Measurements from ENCODE around the gene TGFA. TPM values are rescaled to one million over a fixed set of nuclear protein-coding genes. Genes with fewer than 3 reads are reported as not detected.
A peak's percentile ranks its signal among the peaks of the same experiment; 100 is the strongest.

Gene TGFA
- total RNA-seq, 1 donor from 2014 or later, result 91.7 TPM

DNA sequence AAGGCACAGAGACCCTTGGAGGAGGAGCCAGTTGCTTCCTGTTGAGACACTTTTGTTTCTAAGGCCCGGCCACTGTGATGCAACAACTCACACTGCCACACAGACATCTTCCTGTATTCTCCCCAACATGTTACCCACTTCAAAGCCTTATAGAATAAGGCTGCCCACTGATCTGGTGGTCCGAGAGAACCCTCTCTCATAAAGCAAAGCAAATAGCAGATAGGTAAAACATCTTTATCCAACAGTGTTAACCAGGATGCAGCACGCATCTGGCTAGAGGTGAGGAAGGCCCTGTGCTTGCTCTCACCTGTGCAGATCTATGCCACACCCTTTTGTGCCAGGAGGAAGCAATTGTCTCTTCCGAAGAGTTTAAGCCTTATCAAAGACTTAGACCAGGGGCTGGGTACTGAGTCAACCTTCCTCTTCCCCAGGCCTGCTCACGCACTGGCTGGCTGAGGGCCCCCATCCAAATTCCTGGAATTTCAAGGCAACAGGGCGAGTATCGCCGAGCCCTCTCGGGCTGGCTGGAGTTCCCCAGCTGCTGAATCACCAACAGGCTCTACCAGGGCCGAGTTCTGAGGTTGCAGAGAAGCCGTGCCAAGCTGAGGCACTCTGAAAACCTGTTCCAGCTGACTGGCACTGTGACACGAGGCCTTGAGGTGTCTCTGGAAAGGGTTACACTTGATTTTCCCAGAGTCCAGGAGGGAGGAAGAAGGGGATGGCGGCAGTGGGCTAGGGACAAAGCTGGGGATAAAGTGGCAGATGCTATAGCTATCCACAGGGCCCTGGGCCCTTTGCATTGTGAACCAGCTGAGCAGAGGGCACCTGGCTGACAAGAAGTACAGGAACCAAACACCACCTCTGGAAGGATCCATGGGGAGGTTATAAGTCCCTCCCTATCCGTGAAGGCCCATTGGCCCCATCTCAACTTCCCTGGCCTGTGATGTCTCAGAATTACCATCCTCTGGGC lies 29.3 kb downstream of the TGFA start:
- peak; percentile 98 for DNase-seq (ENCODE audit: low read depth)

DNA sequence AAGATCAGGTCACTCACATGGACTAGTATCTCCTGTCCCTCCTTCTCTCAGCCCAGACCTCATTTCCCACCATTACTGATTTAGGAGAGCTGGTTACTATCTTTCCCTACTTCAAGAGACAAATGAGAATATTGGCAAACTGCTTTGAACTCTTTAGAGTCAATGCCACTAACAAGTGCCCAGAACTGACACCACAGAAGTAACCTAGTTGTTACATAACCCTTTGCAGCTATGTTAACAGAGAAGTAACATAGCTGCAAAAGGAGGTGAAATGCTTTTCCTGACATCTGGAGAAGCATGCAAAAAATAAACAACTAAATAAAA lies 30.0 kb downstream of the TGFA start:
- no peak for DNase-seq (ENCODE audit: low read depth)

DNA sequence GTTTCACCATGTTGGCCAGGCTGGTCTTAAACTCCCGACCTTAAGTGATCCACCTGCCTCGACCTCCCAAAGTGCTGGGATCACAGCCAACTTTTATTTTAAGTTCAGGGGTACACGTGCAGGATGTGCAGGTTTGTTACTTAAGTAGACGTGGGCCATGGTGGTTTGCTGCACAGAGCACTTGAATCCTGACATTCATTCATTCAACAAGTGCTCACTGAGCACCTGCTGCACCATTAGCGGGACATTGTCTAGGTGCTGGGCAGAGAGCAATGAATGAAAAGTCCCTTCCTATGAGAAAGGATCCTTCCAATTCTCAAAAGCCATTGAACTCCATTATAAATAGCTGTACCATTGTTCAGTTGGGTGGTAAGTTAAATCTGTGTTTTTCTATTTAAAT lies 31.0 kb downstream of the TGFA start:
- no peak for DNase-seq (ENCODE audit: low read depth)

DNA sequence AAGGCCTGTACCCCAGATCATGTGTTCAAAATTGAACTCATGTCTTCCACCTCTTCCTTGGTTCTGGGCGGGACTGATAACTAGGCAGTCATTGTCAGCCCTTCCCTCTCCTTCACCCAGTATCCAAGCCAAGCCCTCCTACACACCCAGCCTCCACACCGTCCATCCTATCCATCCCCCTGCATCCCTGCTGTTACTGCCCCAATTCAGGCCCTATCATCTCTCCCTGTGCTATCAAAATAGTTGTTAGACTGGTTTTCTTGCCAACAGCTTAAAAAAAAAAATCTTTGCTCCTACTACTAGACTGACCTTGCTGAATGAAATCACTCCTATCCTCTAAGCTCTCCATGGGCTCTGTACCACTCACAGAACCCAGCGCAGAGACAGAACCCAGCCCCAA lies 32.8 kb downstream of the TGFA start:
- no peak for DNase-seq (ENCODE audit: low read depth)

DNA sequence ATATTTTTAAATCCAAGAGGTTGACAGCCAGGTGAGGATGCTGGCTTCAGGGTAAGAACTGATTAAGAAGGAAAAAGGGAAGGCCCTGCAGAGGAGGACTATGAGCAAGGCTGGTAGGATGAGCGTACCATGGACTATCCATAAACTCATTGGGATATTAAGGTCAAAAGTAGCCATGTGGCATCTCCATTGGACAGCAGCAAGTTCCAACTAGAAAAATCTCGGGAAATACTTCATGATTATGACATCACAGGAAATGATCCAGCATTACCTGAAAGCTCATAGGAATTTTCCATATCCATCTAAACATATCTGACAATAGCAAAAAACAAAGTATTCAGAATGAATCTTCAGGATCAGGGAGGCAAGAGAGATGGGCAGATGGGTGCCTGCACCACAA lies 34.2 kb downstream of the TGFA start:
- no peak for DNase-seq (ENCODE audit: low read depth)

DNA sequence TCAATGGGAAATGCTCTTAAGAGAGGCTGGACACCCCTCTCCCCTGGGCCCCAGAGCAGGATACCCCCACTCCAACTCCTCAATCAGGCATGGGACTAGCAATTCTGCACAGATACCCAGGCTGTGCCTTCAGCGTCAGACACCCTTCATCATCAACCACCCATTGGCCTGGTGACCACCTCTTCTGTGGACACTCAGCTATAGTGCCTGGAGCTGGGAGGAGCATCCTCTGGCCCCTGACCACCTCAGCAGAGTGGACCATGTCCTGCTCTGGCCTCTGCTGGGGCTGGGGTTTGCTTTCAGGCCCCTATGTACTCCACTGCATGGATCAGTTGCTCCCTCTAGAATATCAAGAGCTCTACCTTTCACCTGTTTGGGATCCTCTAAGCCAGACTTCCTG lies 35.1 kb downstream of the TGFA start:
- DNase-seq (ENCODE audit: low read depth), result no peak

DNA sequence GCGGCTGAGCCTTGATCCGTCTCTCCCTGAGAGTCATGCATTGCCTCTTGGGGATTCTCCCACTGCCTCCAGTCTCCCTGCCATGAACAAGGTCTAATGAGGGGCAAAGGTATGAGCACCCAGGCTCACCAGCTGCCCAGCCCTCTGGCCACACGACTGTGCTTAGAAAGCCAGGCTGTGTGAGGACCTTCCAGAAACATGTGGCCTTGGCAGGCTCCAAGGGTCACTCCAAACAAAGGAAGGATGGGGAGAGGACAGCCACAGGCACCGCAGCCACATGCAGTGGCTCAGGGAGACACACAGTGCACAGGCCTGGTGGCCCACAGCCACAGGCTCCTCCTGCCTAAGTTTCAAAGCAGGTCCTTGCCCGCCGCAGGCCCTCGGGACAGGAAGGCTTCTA lies 35.8 kb downstream of the TGFA start:
- DNase-seq (ENCODE audit: low read depth), result no peak

DNA sequence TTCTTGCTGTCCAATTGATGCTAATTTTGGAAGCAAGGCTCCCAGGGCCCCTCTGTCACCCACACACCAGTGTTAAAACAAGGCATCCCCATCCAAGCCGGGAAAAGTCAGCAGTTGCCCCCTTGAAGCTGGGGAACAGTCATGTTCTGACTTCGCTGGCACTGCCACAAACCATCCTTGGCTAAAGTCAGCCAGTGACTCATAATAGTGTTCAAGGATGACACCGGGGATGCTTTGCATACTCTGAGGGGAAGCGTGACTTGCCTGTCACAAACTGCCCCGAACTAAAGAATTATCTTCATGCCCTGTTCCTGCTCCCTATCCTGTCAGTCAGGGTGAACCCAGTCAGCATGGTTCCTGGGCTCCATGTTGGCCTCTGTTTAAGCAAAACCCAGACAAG lies 37.0 kb downstream of the TGFA start:
- no peak for DNase-seq (ENCODE audit: low read depth)

DNA sequence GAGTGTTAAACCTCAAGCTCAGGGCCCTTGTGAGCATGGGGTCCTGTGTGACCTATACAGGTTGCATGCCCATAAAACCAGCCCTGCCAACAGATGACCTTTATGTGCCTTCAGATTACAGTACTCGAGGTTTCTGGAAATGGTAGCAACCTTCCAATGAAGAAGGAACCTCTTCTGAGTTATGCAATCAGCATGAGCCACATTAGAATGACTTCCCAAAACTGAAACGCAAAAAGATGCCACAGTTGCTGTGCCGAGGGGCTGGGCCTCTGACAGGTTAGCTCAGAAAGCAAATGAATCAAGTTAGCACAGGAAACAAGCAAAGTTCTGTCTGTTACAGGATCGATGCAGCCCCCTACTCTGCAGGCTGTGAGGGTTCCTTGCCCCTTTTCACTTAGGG lies 37.7 kb downstream of the TGFA start:
- DNase-seq (ENCODE audit: low read depth), result no peak

DNA sequence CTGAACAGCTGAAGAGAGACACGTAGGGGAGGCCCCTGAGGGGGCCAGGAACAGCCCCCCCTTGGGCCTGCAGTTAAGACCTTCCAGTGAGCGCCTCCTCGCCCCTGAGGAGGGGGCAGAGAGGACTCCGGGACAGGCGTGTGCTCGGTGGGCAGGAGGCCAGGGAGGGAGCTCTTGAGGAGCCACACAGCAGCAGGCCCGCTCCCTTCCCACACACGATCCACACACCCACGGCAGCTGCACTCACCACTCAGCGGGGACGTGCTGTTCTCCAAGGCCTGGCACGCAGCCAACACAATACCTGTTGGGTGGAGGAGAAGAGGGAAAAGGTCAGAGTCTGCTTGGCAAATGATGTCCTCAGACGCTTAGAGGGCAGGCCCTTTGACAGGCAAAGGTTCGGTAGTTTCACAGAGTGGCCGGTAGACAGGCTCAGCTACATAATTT lies 39.0 kb downstream of the TGFA start:
- DNase-seq (ENCODE audit: low read depth), result no peak

DNA sequence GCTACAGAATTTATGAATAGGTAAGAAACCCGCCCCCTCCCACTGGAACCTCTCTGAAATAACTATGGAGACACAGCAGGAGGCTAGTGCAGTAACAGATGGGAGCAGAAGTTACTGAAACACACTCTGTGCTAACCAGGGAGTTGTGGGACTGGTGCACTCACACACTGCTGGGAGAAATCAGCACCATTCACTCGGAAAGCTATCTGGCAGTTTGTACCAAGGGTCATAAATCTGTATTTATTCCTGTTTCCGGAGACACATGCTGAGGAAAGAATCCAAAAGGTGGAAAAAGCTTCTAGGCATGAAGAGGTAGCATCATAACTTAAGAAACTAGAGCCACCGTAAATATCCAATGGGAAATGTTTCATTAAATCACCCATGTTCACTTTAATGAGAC lies 39.9 kb downstream of the TGFA start:
- DNase-seq (ENCODE audit: low read depth), result no peak

DNA sequence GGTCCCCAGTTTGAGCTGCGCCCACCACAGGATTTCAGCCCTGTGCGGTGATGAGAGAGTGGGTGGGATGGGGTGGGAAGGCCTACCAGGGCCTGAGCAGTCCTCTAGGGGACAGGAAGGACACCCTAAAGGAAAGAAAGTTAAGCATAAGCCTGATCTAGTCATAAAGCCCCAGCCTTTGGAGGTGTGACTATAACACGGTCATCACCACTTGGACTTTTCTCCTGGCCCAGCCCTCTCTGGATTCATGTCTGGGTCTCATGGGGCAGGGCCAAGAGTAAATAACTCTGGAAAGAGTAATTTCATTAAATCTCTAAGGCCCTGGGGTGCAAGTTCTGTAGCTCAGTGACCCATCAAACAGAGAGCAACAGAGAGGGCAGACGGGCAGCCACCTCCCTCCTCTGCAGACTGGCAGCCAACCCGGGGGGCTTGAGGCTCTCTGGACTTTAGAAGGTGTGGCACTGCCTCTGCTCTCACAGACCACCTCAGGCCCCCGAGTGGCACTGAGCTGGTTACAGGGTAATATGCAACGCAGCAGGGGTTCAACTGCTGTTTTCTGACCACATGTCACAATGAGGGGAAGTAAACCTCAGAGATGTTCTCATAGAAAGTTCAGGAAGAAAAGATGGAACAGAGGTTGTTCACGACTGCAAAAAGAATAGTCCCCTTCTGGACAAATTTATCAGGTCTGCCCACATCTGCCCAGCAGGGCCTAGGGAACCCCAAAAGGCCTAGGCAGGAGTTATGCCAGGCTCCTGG lies 41.5 kb downstream of the TGFA start:
- DNase-seq (ENCODE audit: low read depth), result no peak

DNA sequence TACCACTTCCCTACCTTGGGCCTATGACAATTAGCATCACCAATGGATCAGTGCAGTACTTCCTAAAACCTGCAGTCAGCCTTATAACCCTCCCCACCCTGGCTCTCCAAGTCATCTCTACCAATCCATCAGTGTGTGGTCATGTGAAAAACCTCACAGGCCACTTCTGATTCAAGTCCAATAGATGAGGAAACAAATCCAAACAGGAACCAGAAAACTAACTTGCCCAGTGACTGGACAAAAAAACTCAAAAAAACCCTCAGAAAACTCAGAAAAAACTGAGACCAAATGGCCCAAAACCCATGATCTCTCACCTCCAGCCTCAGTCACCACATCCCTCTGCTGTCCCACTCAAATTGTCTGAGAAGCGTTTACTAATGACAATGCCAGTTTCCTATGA lies 43.3 kb downstream of the TGFA start:
- DNase-seq (ENCODE audit: low read depth), result peak; percentile 63

DNA sequence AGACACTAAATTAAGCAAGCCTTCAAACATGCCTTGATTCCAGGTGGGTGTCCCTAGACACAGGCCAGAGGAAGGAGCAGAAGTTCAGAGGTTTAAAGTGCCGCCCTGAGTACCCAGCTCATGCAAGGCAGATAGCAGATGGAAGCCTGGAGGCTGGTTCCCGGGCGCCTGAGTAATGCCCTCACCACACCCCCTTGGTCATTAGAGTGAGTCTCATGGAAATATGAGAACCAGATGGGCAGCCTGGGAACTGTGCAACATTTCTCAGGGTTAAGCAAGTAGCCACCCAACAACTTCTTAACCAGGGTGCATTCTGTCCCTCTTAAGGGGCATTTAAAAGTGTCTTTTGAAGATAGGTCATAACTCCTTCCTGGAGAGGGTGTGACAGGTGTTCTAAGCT lies 44.1 kb downstream of the TGFA start:
- no peak for DNase-seq (ENCODE audit: low read depth)

DNA sequence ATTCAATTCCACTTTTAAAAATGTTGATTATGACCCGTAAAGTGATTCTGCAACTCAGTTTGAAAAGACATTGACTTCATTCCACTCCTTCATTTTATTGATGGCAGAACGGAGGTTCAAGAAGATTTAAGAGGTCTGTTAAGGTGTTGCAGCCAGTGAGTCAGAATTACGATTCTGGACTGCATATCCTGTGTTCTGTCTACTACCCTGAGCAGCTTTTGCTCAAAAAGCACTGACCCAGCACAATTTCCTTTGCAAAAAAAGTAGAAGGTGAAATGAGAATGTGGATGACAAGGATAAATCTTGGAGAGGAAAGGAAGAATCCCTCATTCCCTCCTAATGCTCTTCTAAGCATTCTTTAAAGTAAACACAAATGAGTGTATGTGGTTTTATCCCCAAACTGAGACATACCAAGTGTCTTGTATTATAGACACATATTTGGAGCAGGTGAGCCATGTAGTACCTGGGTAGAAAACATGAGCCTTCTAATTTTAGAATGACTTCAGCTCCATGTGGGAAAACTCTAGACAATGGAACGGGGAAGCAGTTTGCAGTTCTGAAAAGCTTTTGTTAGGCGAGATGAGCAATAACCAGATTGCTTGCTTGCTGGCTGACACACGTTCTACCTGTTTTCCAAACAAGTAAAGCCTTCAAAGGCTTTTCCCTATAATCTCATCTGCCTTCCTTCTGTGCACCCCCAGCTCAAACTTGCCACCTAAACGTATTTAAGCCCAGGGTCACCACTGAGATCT lies 44.7 kb downstream of the TGFA start:
- no peak for DNase-seq (ENCODE audit: low read depth)

DNA sequence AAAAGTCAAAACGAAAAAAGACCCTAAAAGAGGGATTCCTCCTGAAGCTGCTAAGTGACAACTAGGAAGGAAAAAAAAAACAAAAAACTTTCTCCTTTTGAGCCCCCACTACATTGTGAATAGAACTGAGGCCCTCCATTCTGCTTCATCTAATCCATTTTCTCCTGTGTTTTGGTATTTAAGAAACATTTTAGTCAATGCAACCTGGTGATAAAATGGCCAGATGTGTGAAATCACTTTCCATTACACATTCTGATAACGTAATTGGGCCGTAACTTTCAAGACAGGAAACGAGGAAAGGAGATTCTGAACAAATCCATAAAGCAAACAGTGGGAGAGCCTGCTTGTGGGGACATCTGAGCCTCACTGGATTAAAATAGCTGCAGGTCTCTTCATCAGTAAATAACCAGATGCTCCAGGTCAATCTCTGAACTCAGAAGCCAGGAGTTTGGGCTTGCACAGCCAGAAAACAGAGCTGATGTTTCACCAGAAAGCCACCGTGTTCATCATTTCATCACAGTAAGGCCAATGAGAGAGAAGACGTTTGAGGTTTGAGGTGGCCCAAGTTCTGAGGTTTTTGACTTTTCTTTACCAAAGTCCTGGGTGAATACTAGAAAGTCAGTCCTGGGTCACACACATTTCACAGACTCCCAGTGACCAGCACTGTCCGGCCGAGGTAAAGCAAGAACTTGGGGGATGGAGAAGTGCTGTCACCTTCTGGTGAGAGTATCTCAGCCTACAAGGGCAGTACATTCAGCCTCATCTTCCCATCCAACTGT lies 47.8 kb downstream of the TGFA start:
- no peak for DNase-seq (ENCODE audit: low read depth)

DNA sequence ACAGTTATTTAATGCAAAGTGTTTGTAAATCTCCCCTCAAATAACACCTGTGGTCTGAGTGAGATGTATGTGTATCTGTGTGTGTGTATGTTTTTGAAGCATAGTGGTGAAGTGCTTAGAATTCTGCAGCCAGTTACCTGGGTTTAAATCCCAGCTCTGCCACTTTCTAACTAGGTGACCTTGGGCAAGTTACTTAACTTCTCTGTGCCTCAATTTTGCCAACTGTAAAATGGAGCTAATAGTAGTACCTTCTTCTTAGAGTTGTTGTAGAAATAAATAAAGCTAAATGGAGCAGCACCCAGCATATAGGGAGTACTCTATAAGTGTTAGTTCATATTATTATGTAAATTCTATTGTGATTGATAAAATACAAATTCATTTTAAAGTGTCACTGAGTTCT lies 48.9 kb downstream of the TGFA start:
- no peak for DNase-seq (ENCODE audit: low read depth)

DNA sequence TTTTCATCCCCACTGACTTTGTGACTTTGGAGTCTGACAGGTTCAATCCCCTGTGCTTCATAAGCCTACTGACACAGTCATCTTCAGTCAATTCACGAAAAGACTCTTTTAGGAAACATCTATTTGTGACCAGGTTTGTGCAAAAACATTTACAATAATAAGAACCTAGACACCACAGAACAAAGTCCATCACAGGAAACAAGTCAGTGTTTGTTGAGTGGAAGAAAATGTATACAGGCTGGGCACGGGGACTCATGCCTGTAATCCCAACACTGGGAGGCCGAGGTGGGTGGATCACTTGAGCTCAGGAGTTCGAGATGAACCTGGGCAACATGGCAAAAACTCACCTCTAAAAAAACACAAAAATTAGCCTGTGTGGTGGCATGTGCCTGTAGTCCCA lies 49.7 kb downstream of the TGFA start:
- no peak for DNase-seq (ENCODE audit: low read depth)

DNA sequence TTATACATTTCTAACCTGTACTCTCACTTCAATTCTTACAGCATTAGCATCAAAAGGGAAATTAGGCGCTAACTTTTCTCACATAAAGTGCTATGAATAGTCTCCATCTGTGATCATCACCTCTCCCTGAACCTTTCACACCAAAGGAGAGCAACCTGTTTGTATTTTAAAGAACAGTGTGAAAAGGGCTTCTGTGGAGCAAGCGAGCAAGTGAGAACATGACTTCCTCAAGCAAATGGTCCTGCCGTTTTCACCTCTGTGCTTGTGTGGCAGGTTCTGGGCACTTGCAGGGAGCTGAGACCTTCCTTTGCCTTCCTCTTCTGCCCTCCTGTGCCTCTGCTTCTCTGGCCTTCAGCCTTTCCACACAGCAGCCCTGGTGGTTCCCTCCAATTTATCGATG lies 51.9 kb downstream of the TGFA start:
- no peak for DNase-seq (ENCODE audit: low read depth)

DNA sequence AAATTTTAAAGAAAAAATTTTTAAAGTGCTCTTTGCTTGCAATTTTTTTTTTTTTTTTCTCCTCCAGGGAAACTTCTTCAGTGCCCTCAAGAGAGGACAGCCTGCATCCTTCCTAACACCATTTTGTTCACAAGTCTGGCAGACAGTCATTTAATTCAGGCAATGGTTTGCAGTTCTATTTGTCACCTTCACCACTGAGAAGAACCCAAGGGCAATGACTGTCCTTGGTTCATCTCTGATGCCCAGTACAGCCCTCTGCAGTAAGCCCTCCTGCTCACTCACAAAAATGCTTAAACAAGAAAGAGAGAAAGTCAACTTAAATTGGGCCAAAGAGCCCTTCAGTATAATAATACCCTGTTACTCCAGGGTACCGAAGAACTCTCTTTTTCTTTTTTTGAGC lies 52.4 kb downstream of the TGFA start:
- no peak for DNase-seq (ENCODE audit: low read depth)

DNA sequence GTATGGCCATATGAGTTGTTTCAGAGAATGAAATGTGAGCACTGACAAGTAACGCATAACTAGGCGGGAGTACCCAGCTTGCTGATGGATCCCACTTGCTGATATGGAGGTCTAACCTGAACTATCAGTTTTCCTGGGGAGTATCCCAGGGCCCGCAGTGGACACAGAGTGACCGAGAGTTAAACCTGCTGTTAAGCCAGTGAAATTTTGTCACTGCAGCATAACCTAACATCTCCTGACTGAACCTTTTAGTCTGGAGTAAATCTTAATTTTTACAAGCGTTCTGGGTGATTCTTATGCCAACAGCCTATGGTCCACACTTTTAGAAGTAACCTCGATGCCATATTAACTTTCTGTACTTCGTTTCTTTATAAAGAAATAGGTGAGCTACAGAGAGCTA lies 54.4 kb downstream of the TGFA start:
- no peak for DNase-seq (ENCODE audit: low read depth)

DNA sequence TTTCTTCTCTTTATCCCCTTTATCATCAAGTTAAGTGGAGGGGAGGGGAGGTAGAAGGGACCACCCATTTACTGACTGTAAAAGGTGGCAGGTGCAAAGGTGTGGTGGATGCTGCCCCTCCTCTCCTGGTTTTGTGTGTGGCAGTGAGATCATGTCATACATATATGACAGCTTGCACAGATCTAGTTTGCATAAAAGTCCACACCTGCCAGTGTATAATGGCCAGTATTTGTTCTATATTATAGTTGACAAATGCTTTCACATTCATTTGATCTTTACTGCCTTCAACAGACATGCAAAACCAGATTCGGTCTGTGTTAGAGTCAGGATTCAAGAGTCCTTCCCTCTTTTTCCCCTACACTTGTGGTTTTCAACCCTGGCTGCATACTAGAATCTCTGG lies 55.1 kb downstream of the TGFA start:
- DNase-seq (ENCODE audit: low read depth), result no peak
